Activated CD4-positive, alpha-beta T cell treated with anti-CD3 and anti-CD28 coated beads, Interleukin-2, Interleukin-6, amounts not matched to agents 100 ng/mL and 50 ng/mL, durations not matched to agents 16 hours and 8 hours (primary cell): ENCODE data around the gene KHK.
A peak's percentile ranks its signal among the peaks of the same experiment; 100 is the strongest.
"Not testable (repeated sequence)": the region's sequence is repeated elsewhere in the genome, so short reads cannot be mapped to it uniquely, and the experiment has no call there.

ENCODE experiments used
- DNase-seq: peaks from one replicate; pipeline ENCODE4 v3.0.0-alpha.2; 2020

KHK gene

GRCh38 chr2:27097341-27097740, 10.8 kb downstream of the KHK start:
- DNase-seq, result no peak

GRCh38 chr2:27099334-27099955, 12.9 kb downstream of the KHK start:
- DNase-seq, result no peak

GRCh38 chr2:27100036-27100435, 13.5 kb downstream of the KHK start:
- DNase-seq, result no peak

- no peak for DNase-seq
Observed at GRCh38 chr2:27102329-27102728, 15.8 kb downstream of the KHK start.

GRCh38 chr2:27105981-27106380, 19.4 kb downstream of the KHK start:
- DNase-seq, result no peak

- no peak for DNase-seq
Observed at GRCh38 chr2:27108221-27108620, 21.6 kb downstream of the KHK start.

GRCh38 chr2:27109083-27109482, 22.5 kb downstream of the KHK start:
- no peak for DNase-seq

GRCh38 chr2:27110603-27111352, 24.2 kb downstream of the KHK start:
- not testable (repeated sequence) for DNase-seq

GRCh38 chr2:27111392-27112078, 25.0 kb downstream of the KHK start:
- not testable (repeated sequence) for DNase-seq

GRCh38 chr2:27115519-27115918, 28.9 kb downstream of the KHK start:
- DNase-seq, result no peak

- no peak for DNase-seq
Observed at GRCh38 chr2:27117995-27118524, 31.5 kb downstream of the KHK start.

- DNase-seq, result peak; percentile 25
Observed at GRCh38 chr2:27118525-27119329, 32.2 kb downstream of the KHK start, which contains the start of gene CGREF1. Gene CGREF1, minus strand, starts transcription at chr2:27119128. Its CDS starts 14,762 bp downstream, at chr2:27104366.

GRCh38 chr2:27119330-27119670, 32.7 kb downstream of the KHK start:
- not testable (repeated sequence) for DNase-seq

- DNase-seq, result no peak
Observed at GRCh38 chr2:27121906-27122305, 35.3 kb downstream of the KHK start.

GRCh38 chr2:27122791-27123190, 36.2 kb downstream of the KHK start:
- DNase-seq, result no peak

GRCh38 chr2:27123302-27124150, 37.0 kb downstream of the KHK start, which contains the start of gene ABHD1:
Gene ABHD1, plus strand, starts transcription at chr2:27123815. Its CDS starts 134 bp downstream, at chr2:27123949.
- DNase-seq, result peak; percentile 51

GRCh38 chr2:27125104-27125503, 38.5 kb downstream of the KHK start:
- DNase-seq, result no peak

GRCh38 chr2:27126252-27126710, 39.7 kb downstream of the KHK start:
- DNase-seq, result no peak

- no peak for DNase-seq
Observed at GRCh38 chr2:27127883-27128667, 41.5 kb downstream of the KHK start.

GRCh38 chr2:27128668-27129571, 42.3 kb downstream of the KHK start:
- no peak for DNase-seq
